Esophagus mucosa (tissue), 1 donor: ENCODE data around the gene GNA15. TPM values are rescaled to one million over a fixed set of nuclear protein-coding genes. Genes with fewer than 3 reads are reported as not detected.
"Not testable (repeated sequence)": the region's sequence is repeated elsewhere in the genome, so short reads cannot be mapped to it uniquely, and the experiment has no call there.

Experiments used
- ATAC-seq: fragments of 200-7000 bp; cut with Tn5 transposase; one replicate; pipeline ENCODE4 v1.9.1; 2020
- total RNA-seq: library from RNA; stranded (reverse); gene quantifications from one replicate; pipeline ENCODE4 v1.2.4, GENCODE V29; 2023
- donor health status: DM: yes; HTN: yes; CAD: no.

The GNA15 gene
- total RNA-seq, 1 donor from 2014 or later: 105 TPM

- ATAC-seq: no peak
Measured at GRCh38 chr19:3150739-3151329, 15.0 kb downstream of the GNA15 start.

DNA sequence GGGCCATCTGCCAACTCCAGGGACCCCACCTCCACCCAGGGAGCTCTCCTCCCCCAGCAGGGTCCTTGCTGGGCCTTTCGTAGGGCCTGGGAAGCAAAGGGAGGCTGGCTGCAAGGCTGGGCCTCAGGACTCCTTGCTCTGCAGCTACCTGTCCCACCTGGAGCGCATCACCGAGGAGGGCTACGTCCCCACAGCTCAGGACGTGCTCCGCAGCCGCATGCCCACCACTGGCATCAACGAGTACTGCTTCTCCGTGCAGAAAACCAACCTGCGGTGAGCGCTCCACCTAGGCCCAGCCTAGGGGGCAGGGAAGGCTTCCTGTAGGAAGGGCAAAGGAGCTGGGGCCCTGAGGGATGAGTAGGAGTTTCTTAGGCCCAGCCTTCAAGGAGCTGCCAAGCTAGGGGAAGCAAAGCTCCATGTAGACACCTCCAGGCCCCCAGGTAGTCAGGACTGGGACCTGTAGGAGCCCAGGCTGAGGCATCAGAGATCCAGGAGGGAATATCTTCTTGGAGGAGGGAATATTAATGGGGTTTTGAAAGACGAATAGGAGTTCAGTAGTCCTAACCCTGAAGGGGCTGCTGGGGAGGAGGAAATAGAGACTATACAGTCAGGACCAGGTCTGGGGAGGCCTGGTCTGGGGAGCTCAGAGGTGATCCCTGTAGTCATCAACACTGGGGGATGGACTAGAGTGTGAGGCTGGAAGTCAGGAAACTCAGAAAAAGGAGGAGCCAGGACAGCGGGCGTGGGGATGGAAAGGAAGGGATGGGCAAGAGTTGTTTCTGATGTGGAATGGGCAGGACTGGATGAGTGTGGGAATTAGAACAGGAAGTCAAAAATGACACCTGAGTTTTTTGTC lies 16.0 kb downstream of the GNA15 start:
- ATAC-seq: no peak

DNA sequence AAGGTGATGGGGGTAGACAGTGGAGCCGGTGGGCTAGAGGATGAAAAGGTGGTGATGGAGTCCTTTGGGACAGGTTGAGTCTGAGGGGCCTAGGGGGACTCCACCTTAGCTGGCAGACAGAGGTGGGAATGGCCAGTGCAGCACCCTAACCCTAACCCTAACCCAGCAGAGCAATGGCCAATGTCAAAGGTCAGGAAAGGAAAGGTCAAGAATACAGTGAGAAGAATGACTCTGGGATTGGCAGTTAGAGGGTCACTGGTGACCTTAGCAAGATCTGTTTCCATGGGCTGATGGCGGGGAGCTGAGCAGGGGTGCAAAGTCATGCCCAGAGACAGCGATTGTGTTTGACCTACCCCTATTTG lies 16.6 kb downstream of the GNA15 start:
- no peak for ATAC-seq

- ATAC-seq: no peak
Measured at GRCh38 chr19:3153286-3154230, 17.7 kb downstream of the GNA15 start.

- ATAC-seq: not testable (repeated sequence)
Measured at GRCh38 chr19:3154447-3154846, 18.6 kb downstream of the GNA15 start.

- ATAC-seq: peak; percentile 80
Measured at GRCh38 chr19:3154957-3155736, 19.3 kb downstream of the GNA15 start.

GRCh38 chr19:3157096-3157845 lies 21.4 kb downstream of the GNA15 start:
- ATAC-seq: no peak

DNA sequence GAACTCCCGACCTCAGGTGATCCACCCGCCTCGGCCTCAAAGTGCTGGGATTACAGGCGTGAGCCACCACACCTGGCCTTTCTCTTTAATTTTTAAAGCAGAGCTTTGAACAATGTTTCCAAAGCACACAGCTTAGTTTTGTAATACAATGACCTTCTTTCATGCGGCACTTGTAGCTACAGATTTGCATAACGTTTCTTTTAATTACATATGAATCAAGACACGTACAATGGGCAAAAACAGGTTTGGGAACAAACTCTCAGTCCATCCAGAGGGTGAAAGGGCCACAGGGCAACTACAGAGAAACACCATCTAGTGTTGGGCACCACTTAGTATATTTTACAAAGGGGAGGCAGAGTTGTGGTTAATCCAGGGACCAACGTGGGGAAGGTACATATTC lies 23.7 kb downstream of the GNA15 start:
- no peak for ATAC-seq

DNA sequence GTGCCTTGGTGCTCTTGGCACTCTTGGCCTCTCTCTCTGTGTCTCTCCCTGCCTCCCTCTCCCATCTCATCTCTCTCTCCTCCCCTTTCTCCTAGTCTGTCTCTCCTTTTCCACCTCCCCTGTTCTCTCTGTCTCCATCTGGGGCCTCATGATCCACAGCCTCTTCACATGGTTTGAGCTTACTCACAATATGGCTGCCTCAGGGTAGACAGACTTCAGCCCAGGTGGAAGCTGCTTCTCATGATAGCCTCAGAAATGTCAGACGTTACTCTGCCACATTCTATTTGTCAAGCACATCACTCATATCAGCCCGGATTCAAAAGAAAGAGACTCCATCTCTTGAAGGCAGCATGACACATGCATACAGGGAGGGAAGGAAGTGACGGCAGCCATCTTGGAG lies 24.4 kb downstream of the GNA15 start:
- no peak for ATAC-seq

DNA sequence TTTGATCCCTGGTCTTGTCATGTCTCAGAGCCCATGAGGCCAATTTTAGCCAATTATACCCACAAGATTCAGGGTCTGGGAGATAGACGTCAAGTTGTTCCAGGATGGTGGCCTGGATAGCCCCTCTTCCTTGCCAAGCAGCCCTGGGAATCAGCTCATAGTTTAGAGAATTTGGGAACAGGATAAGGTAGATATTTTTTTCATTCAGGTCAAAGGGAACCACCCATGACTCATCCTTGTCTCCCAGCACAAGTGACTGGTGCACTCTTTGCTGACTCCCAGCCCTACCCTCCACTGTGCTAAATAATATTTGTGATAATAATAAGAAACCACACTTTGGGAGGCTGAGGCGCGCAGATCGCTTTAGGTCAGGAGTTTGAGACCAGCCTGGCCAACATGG lies 25.6 kb downstream of the GNA15 start:
- ATAC-seq: peak; percentile 54

DNA sequence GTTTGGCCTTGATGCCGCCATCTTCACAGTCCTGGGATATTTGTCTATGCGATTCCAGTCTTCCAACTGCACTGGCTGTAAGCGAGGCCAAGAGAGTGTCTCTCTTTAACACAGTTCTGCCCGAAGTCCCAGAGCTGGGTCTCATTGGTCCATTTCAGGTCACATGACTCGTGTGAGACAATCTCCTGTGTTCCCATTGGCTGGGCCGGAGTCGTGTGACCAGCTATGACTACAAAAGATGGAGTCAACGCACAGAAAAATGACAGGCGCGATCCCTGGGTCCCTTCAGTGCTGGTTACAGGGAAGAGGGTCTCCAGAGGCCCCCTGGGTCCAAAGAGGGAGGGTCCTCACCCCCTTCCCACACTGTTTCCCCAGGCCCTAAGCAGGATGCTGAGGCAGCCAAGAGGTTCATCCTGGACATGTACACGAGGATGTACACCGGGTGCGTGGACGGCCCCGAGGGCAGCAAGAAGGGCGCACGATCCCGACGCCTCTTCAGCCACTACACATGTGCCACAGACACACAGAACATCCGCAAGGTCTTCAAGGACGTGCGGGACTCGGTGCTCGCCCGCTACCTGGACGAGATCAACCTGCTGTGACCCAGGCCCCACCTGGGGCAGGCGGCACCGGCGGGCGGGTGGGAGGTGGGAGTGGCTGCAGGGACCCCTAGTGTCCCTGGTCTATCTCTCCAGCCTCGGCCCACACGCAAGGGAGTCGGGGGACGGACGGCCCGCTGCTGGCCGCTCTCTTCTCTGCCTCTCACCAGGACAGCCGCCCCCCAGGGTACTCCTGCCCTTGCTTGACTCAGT lies 26.8 kb downstream of the GNA15 start:
- peak; percentile 10 for ATAC-seq

- peak; percentile 77 for ATAC-seq
Measured at GRCh38 chr19:3163230-3163886, 27.5 kb downstream of the GNA15 start.

DNA sequence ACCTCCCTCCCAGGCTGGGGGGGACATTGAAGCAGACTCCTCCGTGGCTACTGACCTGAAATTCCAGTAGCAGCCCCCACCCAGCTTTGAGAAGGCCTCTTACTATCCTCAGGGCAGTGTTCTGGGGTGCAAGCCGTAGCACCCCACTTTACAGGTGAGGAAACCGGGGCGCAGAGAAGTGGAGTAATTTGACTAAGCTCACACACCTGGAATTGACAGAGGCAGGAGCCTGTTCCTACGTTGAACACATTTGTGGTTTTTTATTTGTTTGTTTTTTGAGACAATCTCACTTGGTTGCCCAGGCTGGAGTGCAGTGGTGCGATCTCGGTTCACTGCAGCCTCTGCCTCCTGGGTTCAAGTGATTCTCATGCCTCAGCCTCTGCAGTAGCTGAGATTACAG lies 28.1 kb downstream of the GNA15 start:
- ATAC-seq: no peak

GRCh38 chr19:3167533-3168272 lies 31.9 kb downstream of the GNA15 start:
- ATAC-seq: no peak

DNA sequence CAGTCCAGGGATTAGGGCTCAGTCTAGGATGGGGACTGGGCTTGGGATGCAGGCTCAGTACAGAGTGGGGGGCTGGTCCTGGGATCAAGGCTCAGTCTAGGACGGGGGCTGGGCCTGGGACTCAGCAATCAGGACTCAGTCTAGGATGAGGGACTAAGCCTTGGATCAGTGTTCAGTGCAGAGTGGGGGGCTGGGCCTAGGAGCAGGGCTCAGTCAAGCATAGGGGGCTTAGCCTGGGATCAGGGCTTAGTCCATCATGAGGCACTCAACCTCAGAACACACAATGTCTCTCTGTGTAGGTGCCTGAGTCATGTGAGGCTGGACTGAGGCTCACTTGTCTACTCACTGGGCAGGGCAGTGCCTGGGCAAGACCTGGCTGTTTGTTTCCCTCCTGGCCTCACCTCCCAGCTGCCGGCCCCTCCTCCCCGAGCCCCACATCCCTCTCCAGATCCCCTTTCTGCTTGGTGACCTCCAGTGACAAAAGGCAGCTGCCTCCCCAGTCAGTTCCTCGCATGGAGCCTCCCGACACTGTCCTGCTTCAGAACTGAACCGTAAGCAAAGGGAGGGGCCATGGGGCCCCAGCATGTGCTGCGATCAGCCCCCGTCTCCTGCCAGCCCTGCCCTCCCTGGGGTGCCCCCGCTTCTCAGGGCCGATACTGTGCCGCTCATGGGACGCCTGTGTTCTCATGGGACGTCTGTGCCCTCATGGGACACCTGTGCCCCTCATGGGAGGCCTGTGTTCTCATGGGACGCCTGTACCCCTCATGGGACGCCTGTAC lies 36.2 kb downstream of the GNA15 start:
- ATAC-seq: peak; percentile 84

- not testable (repeated sequence) for ATAC-seq
Measured at GRCh38 chr19:3172673-3173000, 36.8 kb downstream of the GNA15 start.

DNA sequence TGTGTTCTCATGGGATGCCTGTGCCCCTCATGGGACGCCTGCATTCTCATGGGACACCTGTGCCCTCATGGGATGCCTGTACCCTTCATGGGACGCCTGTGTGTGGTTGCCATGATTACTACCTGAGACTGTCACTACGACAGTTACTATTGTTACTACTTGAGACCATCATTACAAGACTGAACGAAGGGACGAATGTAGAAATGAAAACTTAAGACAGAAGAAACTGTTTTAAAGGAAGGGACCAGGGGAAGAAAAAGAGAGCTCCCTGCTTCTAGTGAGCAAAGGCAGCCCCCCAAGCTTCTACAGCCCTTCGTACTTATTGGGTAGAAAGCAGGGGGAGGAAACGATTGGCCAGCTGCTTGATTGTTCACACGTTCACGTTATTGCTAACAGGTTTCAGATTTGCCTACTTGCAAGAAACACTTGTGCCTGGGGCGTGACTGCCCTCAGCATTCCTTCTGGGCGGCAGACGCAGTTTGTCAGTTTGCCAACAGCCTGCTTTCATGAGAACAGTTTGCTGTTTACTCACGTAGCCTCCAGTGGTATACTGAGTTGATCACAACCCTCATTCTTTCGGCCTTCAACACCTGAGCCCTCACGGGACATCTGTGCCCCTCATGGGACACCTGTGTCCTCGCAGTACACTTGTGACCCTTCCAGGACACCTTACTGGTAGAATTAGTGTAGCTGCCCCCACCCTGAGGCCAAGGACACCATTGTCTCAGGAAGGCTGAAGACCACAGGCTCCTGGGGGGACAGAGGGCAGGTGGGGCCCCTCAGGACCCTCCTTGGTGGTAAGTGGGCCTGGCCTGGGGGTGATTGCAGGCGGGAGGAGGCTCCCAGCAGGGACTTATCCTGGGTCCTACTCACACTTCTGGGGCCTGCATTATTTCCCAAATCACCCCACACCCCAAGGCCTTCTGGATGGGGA lies 40.2 kb downstream of the GNA15 start:
- ATAC-seq: peak; percentile 6
